ENCODE results near the gene NEGR1. TPM values are rescaled to one million over a fixed set of nuclear protein-coding genes. Genes with fewer than 3 reads are reported as not detected.

NEGR1 gene
- total RNA-seq, 1 donor from 2014 or later: 18.1 TPM

DNA sequence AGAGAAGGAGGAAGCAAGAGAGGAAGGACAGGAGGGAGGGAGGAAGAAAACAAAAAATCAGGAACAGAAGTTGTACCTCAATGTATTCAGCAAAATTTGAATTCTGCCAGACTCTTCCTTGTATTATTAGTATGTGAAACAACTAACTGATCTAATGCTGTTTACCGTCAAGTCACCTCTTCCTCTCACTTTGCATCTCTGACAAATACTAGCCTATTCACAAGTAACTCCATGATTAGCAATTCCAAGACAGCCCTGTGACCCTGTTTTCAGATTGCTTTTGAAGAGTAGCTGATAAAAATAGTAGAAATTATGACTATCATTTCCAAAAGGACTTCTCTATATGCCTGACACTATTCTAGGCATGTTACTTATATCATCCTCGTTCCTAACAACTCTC is 445.4 kb downstream of the NEGR1 start:
- H3K4me3 ChIP-seq: no peak overlapping the region
- H3K36me3 ChIP-seq: no peaks in the 10 kb centered on the region
- no peak overlapping the region for H3K27ac ChIP-seq
- intact Hi-C loops (cut with DNase I): no loop called here
- no peaks in the 10 kb centered on the region for H3K4me1 ChIP-seq
- TF ChIP-seq CTCF (IDR thresholded peaks at IDR 0.05): no peak
- no peak for ATAC-seq
- DNase-seq: no peak
- no peaks in the 10 kb centered on the region for H3K9me3 ChIP-seq
- no peaks in the 10 kb centered on the region for H3K27me3 ChIP-seq (ENCODE audit: low read depth)

GRCh38 chr1:71835442-71835813 is 446.9 kb downstream of the NEGR1 start:
- Histone ChIP-seq H3K36me3 (no peaks in the 10 kb centered on the region), H3K4me1 (no peaks in the 10 kb centered on the region), H3K27ac (no peak overlapping the region), H3K27me3 (ENCODE audit: low read depth) (no peaks in the 10 kb centered on the region), H3K4me3 (no peak overlapping the region), H3K9me3 (no peaks in the 10 kb centered on the region)
- DNase-seq (no peak), ATAC-seq (no peak)
- no peak for TF ChIP-seq CTCF (IDR thresholded peaks at IDR 0.05)
- intact Hi-C loops (cut with DNase I): no loop called here

DNA sequence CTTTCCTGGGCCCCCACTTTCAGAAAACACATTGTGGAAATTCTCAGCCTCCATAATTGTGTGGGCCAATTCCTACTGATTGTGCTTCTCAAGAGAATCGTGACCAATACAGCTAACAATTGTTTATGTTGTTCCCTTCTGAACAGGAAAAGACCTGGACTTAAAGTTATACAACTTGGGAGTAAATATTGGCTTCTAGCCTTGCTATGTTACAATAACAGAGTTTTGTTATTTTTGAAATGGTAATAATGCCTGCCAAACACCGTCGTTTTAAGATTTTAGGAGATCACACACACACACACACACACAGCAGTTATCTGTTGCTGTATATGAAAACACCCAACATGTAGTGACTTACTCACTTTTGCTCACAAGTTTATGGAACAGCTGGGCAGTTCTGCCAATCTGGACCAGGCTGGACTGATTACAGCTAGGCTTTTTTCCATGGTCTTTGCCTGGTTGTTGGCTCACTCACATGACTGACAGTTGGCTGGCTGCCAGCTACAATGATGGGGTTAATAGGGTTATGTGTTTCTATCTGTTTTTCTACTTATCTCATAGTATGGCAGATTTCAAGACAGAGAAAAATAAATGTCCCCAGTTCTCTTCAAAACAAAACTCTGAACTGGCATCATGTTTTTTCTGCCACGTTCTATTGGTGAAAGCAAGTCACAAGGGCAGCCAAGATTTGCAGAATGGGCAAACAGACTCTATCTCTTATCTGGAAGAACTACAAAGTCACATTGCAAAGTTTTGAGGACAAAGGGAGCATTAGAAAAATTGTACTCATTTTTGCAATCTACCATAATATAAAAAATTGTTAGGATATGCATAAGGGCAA is 447.5 kb downstream of the NEGR1 start:
- Histone ChIP-seq H3K9me3 (no peaks in the 10 kb centered on the region), H3K27ac (no peak overlapping the region), H3K27me3 (ENCODE audit: low read depth) (no peaks in the 10 kb centered on the region), H3K4me3 (no peak overlapping the region), H3K36me3 (no peaks in the 10 kb centered on the region), H3K4me1 (no peaks in the 10 kb centered on the region)
- TF ChIP-seq CTCF (IDR thresholded peaks at IDR 0.05): no peak
- no peak for DNase-seq
- intact Hi-C loops (cut with DNase I): no loop called here
- ATAC-seq: no peak

- Histone ChIP-seq H3K27ac (no peak overlapping the region), H3K27me3 (ENCODE audit: low read depth) (no peaks in the 10 kb centered on the region), H3K4me1 (no peaks in the 10 kb centered on the region), H3K36me3 (no peaks in the 10 kb centered on the region), H3K4me3 (no peak overlapping the region), H3K9me3 (no peaks in the 10 kb centered on the region)
- no peak for DNase-seq
- ATAC-seq: no peak
- TF ChIP-seq CTCF (IDR thresholded peaks at IDR 0.05): no peak
- intact Hi-C loops (cut with DNase I): no loop called here
Observed at GRCh38 chr1:71831646-71832045, 450.7 kb downstream of the NEGR1 start.

DNA sequence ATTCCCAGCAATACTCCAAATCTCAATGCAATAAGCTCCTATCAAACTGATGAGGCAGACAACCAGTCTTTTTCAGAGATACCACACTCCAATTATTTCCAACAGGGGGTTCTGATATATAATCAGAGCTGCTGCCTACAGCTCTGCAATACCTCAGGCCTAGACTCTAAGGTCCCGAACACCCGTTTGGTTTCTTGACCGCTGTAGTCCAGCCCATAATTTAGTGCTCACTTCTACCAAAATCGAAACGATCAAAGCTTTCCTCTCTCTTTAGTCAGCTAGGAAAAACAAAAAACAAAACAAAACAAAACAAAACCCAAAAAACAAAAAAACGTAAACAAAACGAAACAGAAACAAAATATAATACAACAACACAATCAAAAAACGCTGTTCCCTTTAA is 453.0 kb downstream of the NEGR1 start:
- intact Hi-C loops (cut with DNase I): no loop called here
- no peak overlapping the region for H3K4me3 ChIP-seq

More for the DNA sequence above, 453.0 kb downstream of the NEGR1 start:
- Histone ChIP-seq H3K36me3 (no peaks in the 10 kb centered on the region), H3K4me1 (no peaks in the 10 kb centered on the region), H3K27ac (no peak overlapping the region), H3K27me3 (ENCODE audit: low read depth) (no peaks in the 10 kb centered on the region), H3K9me3 (no peaks in the 10 kb centered on the region)
- ATAC-seq (no peak), DNase-seq (no peak)
- TF ChIP-seq CTCF (IDR thresholded peaks at IDR 0.05): no peak
